ENCODE results near the gene CFAP97D2.

The CFAP97D2 gene

GRCh38 chr13:114200399-114200911 is 21.4 kb downstream of the CFAP97D2 start:
- DNase-seq: peak; percentile 40

- DNase-seq: no peak
These were observed 23.5 kb downstream of the CFAP97D2 start for GRCh38 chr13:114202581-114202980.

- DNase-seq: no peak
These were observed 24.5 kb downstream of the CFAP97D2 start for GRCh38 chr13:114203536-114203935.

- DNase-seq: no peak
These were observed 25.8 kb downstream of the CFAP97D2 start for GRCh38 chr13:114204894-114205293.

GRCh38 chr13:114208134-114208533 is 29.1 kb downstream of the CFAP97D2 start:
- DNase-seq: no peak

- DNase-seq: no peak
These were observed 32.5 kb downstream of the CFAP97D2 start for GRCh38 chr13:114211446-114212157.

GRCh38 chr13:114212158-114212495 is 33.1 kb downstream of the CFAP97D2 start:
- DNase-seq: no peak

- no peak for DNase-seq
These were observed 34.9 kb downstream of the CFAP97D2 start for GRCh38 chr13:114213980-114214379.

- DNase-seq: no peak
These were observed 40.3 kb downstream of the CFAP97D2 start for GRCh38 chr13:114219392-114219791.

- DNase-seq: no peak
These were observed 43.5 kb downstream of the CFAP97D2 start for GRCh38 chr13:114222461-114222968.

GRCh38 chr13:114224201-114224600 is 45.1 kb downstream of the CFAP97D2 start:
- DNase-seq: no peak

GRCh38 chr13:114225610-114226009 is 46.6 kb downstream of the CFAP97D2 start:
- DNase-seq: no peak

- no peak for DNase-seq
These were observed 47.0 kb downstream of the CFAP97D2 start for GRCh38 chr13:114226088-114226487.

GRCh38 chr13:114226699-114227323 is 47.8 kb downstream of the CFAP97D2 start:
- DNase-seq: peak; percentile 84

- DNase-seq: no peak
These were observed 48.5 kb downstream of the CFAP97D2 start for GRCh38 chr13:114227528-114227927.

- DNase-seq: no peak
These were observed 49.1 kb downstream of the CFAP97D2 start for GRCh38 chr13:114228176-114228575.

- DNase-seq: no peak
These were observed 50.4 kb downstream of the CFAP97D2 start for GRCh38 chr13:114229506-114229905.

GRCh38 chr13:114230117-114230516 is 51.1 kb downstream of the CFAP97D2 start:
- no peak for DNase-seq

GRCh38 chr13:114230575-114230974 is 51.5 kb downstream of the CFAP97D2 start:
- no peak for DNase-seq

- DNase-seq: no peak
These were observed 52.8 kb downstream of the CFAP97D2 start for GRCh38 chr13:114231886-114232285.

- DNase-seq: no peak
These were observed 55.2 kb downstream of the CFAP97D2 start for GRCh38 chr13:114234266-114234644.

- peak; percentile 95 for DNase-seq
These were observed 55.8 kb downstream of the CFAP97D2 start, which contains the start of gene CDC16 for GRCh38 chr13:114234645-114235421. CDC16 (plus strand) TSS chr13:114234897; CDS start chr13:114235085, 188 bp downstream.

- DNase-seq: no peak
These were observed 56.6 kb downstream of the CFAP97D2 start for GRCh38 chr13:114235697-114236096.
